22Rv1 (cell line): Measurements from ENCODE around the gene BTBD17.

Source experiments
- ZFX ChIP-seq: fragments of 450-650 bp; IDR thresholded peaks from 2 replicates; pipeline ENCODE4 v1.6.1; 2017; ENCODE audit warnings: antibody characterized with exemption, borderline replicate concordance
- TF ChIP-seq, protein P1 (sequence below): fragments of 450-650 bp; IDR thresholded peaks from 2 replicates; pipeline ENCODE4 v1.5.1; 2017; ENCODE audit warnings: mild to moderate bottlenecking

DNA sequence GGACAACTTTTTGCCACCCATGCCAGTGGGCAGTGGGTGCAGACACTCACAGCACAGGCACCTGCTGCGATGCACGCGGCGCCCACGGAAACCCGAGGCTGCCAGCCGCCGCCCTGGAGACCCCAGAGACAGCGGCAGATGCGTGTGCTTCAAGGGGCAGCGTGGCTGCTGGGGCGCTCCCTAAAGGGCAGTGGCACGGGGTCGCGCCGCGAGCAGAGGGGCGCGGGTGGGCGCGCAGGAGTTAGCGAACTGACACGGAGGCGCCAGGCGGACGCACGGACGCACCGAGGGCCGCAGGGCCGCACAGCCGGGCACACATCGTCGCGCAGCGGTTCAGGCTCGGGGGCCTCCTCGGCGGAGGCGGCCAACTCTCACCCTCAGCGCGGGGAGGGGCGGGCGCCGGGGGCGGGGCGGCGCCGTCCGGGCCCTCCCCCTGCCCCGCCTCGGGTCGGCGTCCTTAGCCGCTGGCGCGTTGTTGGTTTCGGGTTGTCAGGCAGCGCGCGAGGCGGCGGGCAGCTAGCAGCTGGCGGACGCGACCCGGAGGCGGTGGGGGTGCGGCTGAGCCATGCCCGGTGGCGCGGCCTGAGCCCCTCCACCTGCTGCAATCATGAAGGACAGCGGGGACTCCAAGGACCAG is 35.8 kb downstream of the BTBD17 start, which contains the start of gene KIF19:
- TF ChIP-seq, protein P1, sequence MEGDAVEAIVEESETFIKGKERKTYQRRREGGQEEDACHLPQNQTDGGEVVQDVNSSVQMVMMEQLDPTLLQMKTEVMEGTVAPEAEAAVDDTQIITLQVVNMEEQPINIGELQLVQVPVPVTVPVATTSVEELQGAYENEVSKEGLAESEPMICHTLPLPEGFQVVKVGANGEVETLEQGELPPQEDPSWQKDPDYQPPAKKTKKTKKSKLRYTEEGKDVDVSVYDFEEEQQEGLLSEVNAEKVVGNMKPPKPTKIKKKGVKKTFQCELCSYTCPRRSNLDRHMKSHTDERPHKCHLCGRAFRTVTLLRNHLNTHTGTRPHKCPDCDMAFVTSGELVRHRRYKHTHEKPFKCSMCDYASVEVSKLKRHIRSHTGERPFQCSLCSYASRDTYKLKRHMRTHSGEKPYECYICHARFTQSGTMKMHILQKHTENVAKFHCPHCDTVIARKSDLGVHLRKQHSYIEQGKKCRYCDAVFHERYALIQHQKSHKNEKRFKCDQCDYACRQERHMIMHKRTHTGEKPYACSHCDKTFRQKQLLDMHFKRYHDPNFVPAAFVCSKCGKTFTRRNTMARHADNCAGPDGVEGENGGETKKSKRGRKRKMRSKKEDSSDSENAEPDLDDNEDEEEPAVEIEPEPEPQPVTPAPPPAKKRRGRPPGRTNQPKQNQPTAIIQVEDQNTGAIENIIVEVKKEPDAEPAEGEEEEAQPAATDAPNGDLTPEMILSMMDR, result no peak
- no peak for TF ChIP-seq ZFX
